Measurements from ENCODE around the gene SLAMF1. TPM values are rescaled to one million over a fixed set of nuclear protein-coding genes. Genes with fewer than 3 reads are reported as not detected.
"Not testable (repeated sequence)": the region's sequence is repeated elsewhere in the genome, so short reads cannot be mapped to it uniquely, and the experiment has no call there.

Gene SLAMF1
- total and polyA plus RNA-seq, 8 donors: 0.09 to 2.5 (median 0.18) TPM; not detected in 1

DNA sequence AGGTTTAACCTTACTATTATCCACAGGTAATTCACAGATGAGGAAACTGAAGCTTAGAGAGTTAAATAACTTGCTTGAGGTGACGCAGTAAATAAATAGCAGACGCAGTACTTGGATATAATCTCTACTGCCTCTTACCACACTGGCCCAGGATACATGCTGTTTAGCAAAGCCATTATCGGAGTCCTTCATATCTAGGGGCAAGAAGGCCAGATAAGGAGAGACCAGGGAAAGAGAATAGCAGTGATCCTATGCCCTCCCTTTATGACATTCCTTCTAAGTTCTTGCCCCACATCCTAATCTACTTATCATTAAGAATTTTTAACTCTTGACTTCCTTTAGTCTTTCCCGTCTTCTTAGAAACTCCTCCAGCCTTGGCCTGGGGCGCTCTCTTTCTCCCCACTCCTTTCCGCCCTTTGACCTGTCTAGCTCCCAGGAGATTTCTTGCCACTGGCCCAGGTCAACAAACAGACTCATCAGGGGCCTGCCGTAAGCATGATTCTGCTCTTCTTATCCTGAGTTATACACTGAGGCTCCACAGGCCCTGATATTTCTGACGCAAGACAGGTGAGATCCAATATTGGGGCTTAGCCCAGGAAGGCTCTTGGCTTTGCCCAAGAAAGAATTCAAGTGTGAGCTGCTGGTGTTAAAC lies 11.4 kb upstream of the SLAMF1 start:
- peaks cover 0 to 30% of the 10 kb centered on the region in 2 donors for H3K4me1 ChIP-seq
- H3K4me3 ChIP-seq: no peak overlapping the region
- no peaks in the 10 kb centered on the region for H3K36me3 ChIP-seq
- H3K27me3 ChIP-seq: no peaks in the 10 kb centered on the region
- peak; percentile 45 for ATAC-seq
- no peak for DNase-seq
- H3K27ac ChIP-seq: no peak overlapping the region
- H3K9me3 ChIP-seq: no peaks in the 10 kb centered on the region
- TF ChIP-seq, protein P1, sequence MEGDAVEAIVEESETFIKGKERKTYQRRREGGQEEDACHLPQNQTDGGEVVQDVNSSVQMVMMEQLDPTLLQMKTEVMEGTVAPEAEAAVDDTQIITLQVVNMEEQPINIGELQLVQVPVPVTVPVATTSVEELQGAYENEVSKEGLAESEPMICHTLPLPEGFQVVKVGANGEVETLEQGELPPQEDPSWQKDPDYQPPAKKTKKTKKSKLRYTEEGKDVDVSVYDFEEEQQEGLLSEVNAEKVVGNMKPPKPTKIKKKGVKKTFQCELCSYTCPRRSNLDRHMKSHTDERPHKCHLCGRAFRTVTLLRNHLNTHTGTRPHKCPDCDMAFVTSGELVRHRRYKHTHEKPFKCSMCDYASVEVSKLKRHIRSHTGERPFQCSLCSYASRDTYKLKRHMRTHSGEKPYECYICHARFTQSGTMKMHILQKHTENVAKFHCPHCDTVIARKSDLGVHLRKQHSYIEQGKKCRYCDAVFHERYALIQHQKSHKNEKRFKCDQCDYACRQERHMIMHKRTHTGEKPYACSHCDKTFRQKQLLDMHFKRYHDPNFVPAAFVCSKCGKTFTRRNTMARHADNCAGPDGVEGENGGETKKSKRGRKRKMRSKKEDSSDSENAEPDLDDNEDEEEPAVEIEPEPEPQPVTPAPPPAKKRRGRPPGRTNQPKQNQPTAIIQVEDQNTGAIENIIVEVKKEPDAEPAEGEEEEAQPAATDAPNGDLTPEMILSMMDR (IDR thresholded peaks at IDR 0.05): no peak
- intact Hi-C loops (cut with DNase I): no loop called here

DNA sequence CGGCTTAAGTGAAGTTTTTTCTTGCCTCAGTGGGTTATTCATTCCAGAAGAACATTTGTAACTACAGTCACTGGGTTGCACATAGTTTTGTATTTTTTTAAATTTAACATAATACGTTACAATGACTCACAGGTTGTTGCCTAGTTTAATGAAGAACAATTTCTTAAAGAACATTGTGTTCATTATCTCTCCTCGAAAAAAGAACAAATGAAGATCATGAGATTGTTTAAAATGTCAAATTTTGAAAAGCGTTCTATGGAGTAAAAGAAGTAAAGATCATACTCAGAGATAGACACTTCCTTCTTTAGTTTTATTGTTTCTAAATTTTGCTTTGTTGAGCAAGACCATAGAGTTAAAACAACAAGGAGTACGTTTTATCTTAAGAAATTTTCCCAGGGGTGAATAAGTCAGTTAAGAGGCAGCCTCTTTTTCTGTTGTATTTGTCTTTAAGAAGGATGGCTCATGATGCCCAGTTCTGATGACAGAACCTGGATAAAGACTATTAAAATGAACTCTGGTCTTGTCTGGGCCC lies 10.5 kb upstream of the SLAMF1 start:
- H3K9me3 ChIP-seq: no peaks in the 10 kb centered on the region
- no peaks in the 10 kb centered on the region for H3K36me3 ChIP-seq
- peak overlapping the region in 1 of 2 donors; percentile 35 for H3K27ac ChIP-seq
- DNase-seq (no peak), ATAC-seq (no peak)
- intact Hi-C loops (cut with DNase I): no loop called here
- H3K4me3 ChIP-seq: no peak overlapping the region
- H3K4me1 ChIP-seq: peaks cover 0 to 23% of the 10 kb centered on the region in 2 donors
- H3K27me3 ChIP-seq: no peaks in the 10 kb centered on the region
- TF ChIP-seq, protein P1 (IDR thresholded peaks at IDR 0.05): no peak

DNA sequence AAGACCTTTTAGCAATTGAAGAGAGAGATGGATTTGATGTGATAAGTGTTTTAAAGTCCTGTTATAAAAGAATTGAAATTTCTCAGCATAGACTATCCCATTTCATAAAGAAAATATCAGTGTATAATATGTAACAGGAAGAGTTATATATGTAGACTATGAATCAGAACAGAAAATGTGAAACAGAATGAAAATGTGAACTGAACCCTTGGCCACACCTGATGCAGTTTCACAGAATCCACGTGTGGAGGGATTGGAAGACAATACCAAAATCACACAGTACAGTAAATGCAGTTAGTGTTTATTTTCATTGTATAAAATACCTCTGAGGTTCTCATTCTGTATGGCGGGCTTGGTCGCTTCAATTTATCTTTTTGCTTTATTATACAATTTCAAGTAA lies 9.9 kb upstream of the SLAMF1 start:
- TF ChIP-seq, protein P1 (IDR thresholded peaks at IDR 0.05): no peak
- intact Hi-C loops (cut with DNase I): no loop called here
- ATAC-seq: no peak

DNA sequence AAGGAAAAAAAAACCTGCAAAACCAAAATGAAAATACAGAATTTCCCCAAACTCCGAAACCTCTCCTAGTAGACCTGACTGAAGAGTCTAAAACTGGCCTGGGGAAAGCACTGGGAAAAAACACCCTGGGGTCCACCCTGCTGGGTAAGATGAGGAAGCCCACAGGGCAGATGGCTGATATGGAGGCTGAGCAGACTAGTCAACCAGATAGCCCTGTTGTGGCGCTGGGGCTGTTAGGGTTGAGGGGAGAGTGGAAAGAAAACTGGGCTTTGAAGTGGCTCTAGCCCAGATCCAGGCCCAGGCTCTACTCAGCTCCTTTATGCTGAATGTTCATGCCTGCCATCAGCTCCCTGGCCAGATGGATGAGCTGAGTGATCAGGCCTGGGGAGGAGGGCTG lies 6.8 kb upstream of the SLAMF1 start:
- no peak for ATAC-seq
- TF ChIP-seq, protein P1 (IDR thresholded peaks at IDR 0.05): no peak
- Histone ChIP-seq H3K4me3 (no peak overlapping the region), H3K27me3 (no peaks in the 10 kb centered on the region), H3K27ac (no peak overlapping the region), H3K9me3 (no peaks in the 10 kb centered on the region), H3K36me3 (no peaks in the 10 kb centered on the region), H3K4me1 (peaks cover 0 to 23% of the 10 kb centered on the region in 2 donors)
- intact Hi-C loops (cut with DNase I): no loop called here
- no peak for DNase-seq

More for the DNA sequence above, 9.9 kb upstream of the SLAMF1 start:
- Histone ChIP-seq H3K27ac (no peak overlapping the region), H3K4me3 (no peak overlapping the region), H3K4me1 (peaks cover 0 to 28% of the 10 kb centered on the region in 2 donors), H3K36me3 (no peaks in the 10 kb centered on the region), H3K9me3 (no peaks in the 10 kb centered on the region), H3K27me3 (no peaks in the 10 kb centered on the region)
- DNase-seq: no peak

DNA sequence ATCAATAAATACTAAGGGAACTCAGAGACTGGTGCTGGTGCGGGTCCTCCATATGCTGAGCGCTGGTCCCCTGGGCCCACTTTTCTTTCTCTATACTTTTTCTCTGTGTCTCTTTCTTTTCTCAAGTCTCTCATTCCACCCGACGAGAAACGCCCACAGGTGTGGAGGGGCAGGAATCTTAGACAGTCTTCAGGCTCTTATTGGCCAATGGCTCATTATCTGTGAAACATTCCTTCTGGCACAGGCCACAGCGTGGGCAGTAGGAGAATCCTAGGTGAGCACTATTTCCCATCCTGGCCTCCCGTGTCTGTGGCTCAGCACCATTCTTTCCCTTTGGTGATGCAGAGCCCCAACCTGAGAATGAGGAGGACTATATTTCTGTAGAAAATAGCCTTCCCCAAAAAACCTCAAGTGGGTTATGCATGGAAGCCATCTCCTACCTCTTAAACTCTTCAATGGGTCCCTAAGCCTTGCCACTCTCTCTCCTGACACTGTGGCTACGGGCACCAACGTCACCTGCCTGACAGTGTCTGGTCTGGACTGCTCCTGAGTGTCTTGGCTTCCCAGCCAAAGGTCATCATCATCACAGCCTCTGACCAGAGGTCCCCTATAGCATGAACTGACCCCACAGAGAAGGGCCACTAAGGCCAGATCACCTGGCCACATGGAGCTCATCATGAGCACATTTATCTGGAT lies 6.2 kb upstream of the SLAMF1 start:
- Histone ChIP-seq H3K27ac (no peak overlapping the region), H3K4me1 (peaks cover 0 to 18% of the 10 kb centered on the region in 2 donors), H3K4me3 (no peak overlapping the region), H3K27me3 (no peaks in the 10 kb centered on the region), H3K36me3 (no peaks in the 10 kb centered on the region), H3K9me3 (no peaks in the 10 kb centered on the region)
- TF ChIP-seq, protein P1 (IDR thresholded peaks at IDR 0.05): no peak
- no peak for DNase-seq
- intact Hi-C loops (cut with DNase I): no loop called here
- no peak for ATAC-seq

DNA sequence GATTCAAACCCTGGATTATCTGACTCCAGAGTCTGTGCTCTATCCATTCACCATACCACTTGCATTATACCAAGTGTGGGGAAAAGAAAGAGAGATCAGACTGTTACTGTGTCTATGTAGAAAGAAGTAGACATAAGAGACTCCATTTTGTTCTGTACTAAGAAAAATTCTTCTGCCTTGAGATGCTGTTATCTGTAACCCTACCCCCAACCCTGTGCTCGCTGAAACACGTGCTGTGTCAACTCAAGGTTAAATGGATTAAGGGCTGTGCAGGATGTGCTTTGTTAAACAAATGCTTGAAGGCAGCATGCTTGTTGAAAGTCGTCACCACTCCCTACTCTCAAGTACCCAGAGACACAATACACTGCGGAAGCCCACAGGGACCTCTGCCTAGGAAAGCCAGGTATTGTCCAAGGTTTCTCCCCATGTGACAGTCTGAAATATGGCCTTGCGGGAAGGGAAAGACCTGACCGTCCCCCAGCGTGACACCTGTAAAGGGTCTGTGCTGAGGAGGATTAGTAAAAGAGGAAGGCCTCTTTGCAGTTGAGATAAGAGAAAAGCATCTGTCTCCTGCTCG lies 5.3 kb upstream of the SLAMF1 start:
- H3K4me3 ChIP-seq; ATAC-seq; H3K27ac ChIP-seq; H3K9me3 ChIP-seq; intact Hi-C loops (cut with DNase I); H3K27me3 ChIP-seq; H3K36me3 ChIP-seq: not testable (repeated sequence)
- peak in 1 of 4 donors; percentile 26 for DNase-seq
- peaks cover 0 to 15% of the 10 kb centered on the region in 2 donors for H3K4me1 ChIP-seq

Data from left lung (tissue), 10 donors.